Lower lobe of right lung (tissue), 2 donors: ENCODE data around the gene NGEF. TPM values are rescaled to one million over a fixed set of nuclear protein-coding genes. Genes with fewer than 3 reads are reported as not detected.

Experiments
- ATAC-seq, 2 donors: fragments of 200-7000 bp; cut with Tn5 transposase; one replicate each; pipeline ENCODE4 v1.9.1; 2020 to 2022; ENCODE audit warnings: mild to moderate bottlenecking in 2 of 2, moderate library complexity in 2 of 2
- DNase-seq: peaks from one replicate; pipeline ENCODE4 v3.0.0-alpha.2; 2020
- H3K27ac ChIP-seq: fragments of 200-600 bp; one replicate; pipeline ENCODE4 v1.8.0; 2022
- H3K27me3 ChIP-seq: fragments of 200-600 bp; one replicate; pipeline ENCODE4 v1.8.0; 2022; ENCODE audit warnings: low read depth
- H3K36me3 ChIP-seq: fragments of 200-600 bp; one replicate; pipeline ENCODE4 v1.8.0; 2022; ENCODE audit warnings: mild to moderate bottlenecking
- H3K4me1 ChIP-seq: fragments of 200-600 bp; one replicate; pipeline ENCODE4 v1.8.0; 2022
- H3K4me3 ChIP-seq: fragments of 200-600 bp; one replicate; pipeline ENCODE4 v1.8.0; 2022; ENCODE audit warnings: mild to moderate bottlenecking
- H3K9me3 ChIP-seq: fragments of 200-600 bp; one replicate; pipeline ENCODE4 v1.8.0; 2022
- intact Hi-C: fragments of 100-400 bp; cut with DNase I; formaldehyde crosslinking; loops from one replicate; pipeline ENCODE4 v1.11.0; 2022
- total RNA-seq: library from RNA; stranded (reverse); fragmentation: NEBNext Ultra II Directional; extraction: Animal tissue kit (Norgen Biotek cat#: 25700); gene quantifications from one replicate; pipeline ENCODE4 v1.2.1, GENCODE V29; 2021
- TF ChIP-seq, protein P1 (sequence below): fragments of 200-600 bp; IDR thresholded peaks from one replicate; pipeline ENCODE4 v1.8.0; 2022; ENCODE audit warnings: antibody characterized with exemption, mild to moderate bottlenecking
- donor health status: DM: no; HTN: yes; CAD: no; lungs with severe emphysema.

The NGEF gene
- total RNA-seq, 1 donor from 2014 or later, result 1.7 TPM

DNA sequence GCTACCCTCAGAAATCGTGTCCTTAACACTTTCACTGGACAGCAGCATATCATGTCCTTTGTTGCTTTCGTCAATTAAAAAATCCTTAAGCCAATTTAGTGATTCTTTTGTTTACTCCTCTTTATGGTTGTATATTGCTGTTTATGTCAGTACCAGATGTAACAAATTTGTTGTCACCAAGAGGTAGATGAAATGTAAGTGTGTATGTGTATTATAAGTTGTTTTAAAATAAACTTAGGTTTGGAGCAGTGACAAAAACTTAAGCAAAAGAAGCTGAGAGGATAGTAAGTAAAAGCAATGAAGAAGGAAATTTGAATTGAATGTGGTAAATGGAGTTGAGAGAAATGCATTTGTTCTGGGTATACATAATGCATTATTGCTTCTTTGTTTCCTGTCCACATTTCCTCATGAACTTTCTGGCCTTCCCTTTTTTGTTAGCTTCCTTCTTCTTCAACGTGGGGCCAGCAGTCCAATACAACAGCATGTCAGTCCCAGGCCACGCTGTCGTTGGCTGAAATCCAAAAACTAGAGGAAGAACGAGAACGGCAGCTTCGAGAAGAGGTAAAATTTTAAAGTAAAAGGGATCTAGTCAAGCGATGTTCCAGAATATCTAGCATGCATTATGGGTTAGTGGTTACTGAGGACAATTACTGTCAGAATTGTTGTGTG is 173.5 kb downstream of the NGEF start:
- H3K36me3 ChIP-seq, result peaks cover 87% of the 10 kb centered on the region
- DNase-seq (peak; percentile 69), ATAC-seq (peak; percentile 48 to 70)
- H3K4me1 ChIP-seq, result peaks cover 19% of the 10 kb centered on the region
- H3K27me3 ChIP-seq, result no peaks in the 10 kb centered on the region
- H3K9me3 ChIP-seq, result no peaks in the 10 kb centered on the region
- no peak overlapping the region for H3K27ac ChIP-seq
- intact Hi-C loops, result no loop called here
- H3K4me3 ChIP-seq, result no peak overlapping the region
- TF ChIP-seq, protein P1, sequence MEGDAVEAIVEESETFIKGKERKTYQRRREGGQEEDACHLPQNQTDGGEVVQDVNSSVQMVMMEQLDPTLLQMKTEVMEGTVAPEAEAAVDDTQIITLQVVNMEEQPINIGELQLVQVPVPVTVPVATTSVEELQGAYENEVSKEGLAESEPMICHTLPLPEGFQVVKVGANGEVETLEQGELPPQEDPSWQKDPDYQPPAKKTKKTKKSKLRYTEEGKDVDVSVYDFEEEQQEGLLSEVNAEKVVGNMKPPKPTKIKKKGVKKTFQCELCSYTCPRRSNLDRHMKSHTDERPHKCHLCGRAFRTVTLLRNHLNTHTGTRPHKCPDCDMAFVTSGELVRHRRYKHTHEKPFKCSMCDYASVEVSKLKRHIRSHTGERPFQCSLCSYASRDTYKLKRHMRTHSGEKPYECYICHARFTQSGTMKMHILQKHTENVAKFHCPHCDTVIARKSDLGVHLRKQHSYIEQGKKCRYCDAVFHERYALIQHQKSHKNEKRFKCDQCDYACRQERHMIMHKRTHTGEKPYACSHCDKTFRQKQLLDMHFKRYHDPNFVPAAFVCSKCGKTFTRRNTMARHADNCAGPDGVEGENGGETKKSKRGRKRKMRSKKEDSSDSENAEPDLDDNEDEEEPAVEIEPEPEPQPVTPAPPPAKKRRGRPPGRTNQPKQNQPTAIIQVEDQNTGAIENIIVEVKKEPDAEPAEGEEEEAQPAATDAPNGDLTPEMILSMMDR, result no peak

DNA sequence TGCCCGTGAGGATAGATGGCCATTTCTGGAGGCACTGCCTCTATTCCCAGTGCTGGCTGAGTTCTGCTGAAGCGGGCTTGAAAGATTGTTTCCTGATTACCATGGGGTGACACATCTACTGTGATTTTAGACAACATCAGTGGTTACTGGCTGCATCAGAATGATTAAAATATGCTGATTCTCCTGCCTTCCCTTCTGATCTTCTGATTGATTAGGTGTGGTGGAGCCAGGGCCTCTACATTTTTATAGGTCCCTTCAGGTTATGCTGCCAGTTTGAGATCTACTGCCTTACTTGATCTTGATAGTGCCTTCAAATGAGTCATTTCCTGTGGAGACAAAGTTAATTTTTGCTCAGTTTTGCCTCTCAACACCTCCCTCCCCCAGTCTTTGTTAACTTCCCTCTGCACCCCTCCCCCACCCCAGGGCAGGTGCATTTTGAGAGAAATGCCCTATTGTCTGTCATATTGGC is 174.6 kb downstream of the NGEF start:
- intact Hi-C loops, result no loop called here

DNA sequence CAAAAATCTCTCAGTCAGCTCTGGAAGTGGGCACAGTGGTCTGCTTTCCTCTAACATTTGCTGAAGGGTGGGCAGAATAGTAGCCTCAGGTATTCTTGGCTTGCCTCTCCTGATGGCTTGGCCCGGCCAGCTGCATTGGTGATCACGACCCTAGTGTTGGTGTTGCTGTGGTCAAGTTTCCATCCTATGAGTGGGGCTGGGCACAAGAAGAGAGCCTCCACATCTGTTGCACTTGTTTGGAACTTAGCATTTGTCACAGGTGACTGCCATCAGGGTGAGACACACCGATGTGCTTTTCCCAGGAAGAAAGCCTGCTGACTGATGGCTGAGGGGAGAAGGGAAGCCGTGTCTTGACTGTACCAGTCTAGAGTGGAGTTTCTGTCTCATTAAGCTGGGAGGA is 176.1 kb downstream of the NGEF start:
- TF ChIP-seq, protein P1, result no peak
- Histone ChIP-seq H3K36me3 (peaks cover 92% of the 10 kb centered on the region), H3K4me3 (no peak overlapping the region), H3K4me1 (peaks cover 19% of the 10 kb centered on the region), H3K9me3 (no peaks in the 10 kb centered on the region), H3K27ac (no peak overlapping the region), H3K27me3 (no peaks in the 10 kb centered on the region)
- intact Hi-C loops, result no loop called here
- DNase-seq (no peak), ATAC-seq (no peak)

More for the DNA sequence above, 174.6 kb downstream of the NGEF start:
- H3K27me3 ChIP-seq, result no peaks in the 10 kb centered on the region
- no peak for DNase-seq
- peaks cover 87% of the 10 kb centered on the region for H3K36me3 ChIP-seq
- no peaks in the 10 kb centered on the region for H3K9me3 ChIP-seq
- no peak overlapping the region for H3K4me3 ChIP-seq
- peak; percentile 40 to 42 for ATAC-seq
- H3K27ac ChIP-seq, result peak overlapping the region; percentile 42
- H3K4me1 ChIP-seq, result peaks cover 19% of the 10 kb centered on the region
- TF ChIP-seq, protein P1, result no peak

DNA sequence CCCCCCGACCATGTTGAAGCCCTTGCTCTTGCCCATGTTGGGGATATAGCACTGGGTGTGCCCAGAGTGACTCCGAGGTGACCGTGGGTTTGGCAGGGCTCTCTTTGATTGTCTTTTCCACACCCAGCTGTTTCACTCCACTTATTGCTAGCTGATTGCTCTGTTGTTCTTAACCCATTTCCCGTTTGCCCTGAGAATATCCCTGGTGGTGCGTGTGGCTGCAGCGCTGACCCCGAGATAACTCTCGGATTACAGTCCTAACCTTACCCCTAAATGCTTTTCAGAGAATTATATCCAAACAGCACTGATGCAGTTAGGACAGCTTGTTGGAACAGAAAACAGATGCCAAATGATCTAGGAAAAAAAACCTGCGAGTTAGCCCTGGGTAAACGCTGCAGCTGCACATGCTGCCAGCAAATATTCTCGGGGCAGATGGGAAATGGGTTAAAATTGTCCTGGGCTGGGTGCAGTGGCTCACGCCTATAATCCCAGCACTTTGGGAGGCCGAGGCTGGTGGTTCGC is 177.3 kb downstream of the NGEF start:
- H3K36me3 ChIP-seq, result peaks cover 92% of the 10 kb centered on the region
- TF ChIP-seq, protein P1, result no peak
- no peaks in the 10 kb centered on the region for H3K9me3 ChIP-seq
- intact Hi-C loops, result no loop called here
- H3K4me1 ChIP-seq, result peaks cover 19% of the 10 kb centered on the region
- H3K27me3 ChIP-seq, result no peaks in the 10 kb centered on the region
- ATAC-seq (no peak), DNase-seq (no peak)
- H3K27ac ChIP-seq, result no peak overlapping the region
- H3K4me3 ChIP-seq, result no peak overlapping the region

DNA sequence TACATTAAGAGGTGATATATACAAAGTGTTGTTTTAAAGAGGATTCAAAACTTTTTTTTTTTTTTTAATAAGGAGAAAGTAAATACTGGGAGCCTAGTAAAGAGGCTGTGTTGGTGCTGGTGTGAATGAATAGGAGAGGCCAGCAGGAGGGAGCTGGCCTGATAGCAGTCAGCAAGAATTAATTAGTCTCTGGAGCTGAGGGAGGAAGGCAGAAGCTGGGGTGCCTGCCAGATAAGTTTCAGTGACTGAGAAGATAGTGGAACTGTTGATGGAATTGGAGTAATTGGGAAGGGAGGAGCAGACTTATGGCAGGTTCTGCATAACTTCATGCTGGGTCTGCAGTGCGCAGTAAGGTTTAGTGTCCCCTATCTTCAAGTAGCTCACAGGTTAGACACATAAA is 179.2 kb downstream of the NGEF start:
- Histone ChIP-seq H3K27me3 (no peaks in the 10 kb centered on the region), H3K27ac (no peak overlapping the region), H3K36me3 (peaks cover 90% of the 10 kb centered on the region), H3K4me3 (no peak overlapping the region), H3K4me1 (peaks cover 9% of the 10 kb centered on the region), H3K9me3 (no peaks in the 10 kb centered on the region)
- DNase-seq, result no peak
- TF ChIP-seq, protein P1, result no peak
- no peak for ATAC-seq
- intact Hi-C loops, result no loop called here
